Stimulated activated naive B cell treated with anti-CD40 and anti-IgM and Interleukin-4, amounts not matched to agents 10 μg/mL and 1 μg/mL and 100 μg/mL, for 72 hours (primary cell): ENCODE results near the gene ZNF101.
"Not testable (repeated sequence)": the region's sequence is repeated elsewhere in the genome, so short reads cannot be mapped to it uniquely, and the experiment has no call there.

Experiments
- ATAC-seq, 2 donors: fragments of 150-1000 bp; cut with Tn5 transposase; replicated peaks; 2 replicates each; pipeline ENCODE4 v1.10.0; 2021; ENCODE audit warnings: moderate library complexity in 1 of 2
- DNase-seq: peaks from one replicate; pipeline ENCODE4 v3.0.0; 2021
- H3K27ac Mint-ChIP-seq: one replicate; pipeline ENCODE4 v1.8.0; 2022; ENCODE audit warnings: mild to moderate bottlenecking, mixed read lengths
- H3K27me3 Mint-ChIP-seq, 2 donors: one replicate each; pipeline ENCODE4 v1.8.0; 2022; ENCODE audit warnings: mixed read lengths in 2 of 2
- H3K36me3 Mint-ChIP-seq, 2 donors: one replicate each; pipeline ENCODE4 v1.8.0; 2022; ENCODE audit warnings: mixed read lengths in 2 of 2, mild to moderate bottlenecking in 1 of 2
- H3K4me1 Mint-ChIP-seq, 2 donors: one replicate each; pipeline ENCODE4 v1.8.0; 2022; ENCODE audit warnings: mixed read lengths in 2 of 2, mild to moderate bottlenecking in 1 of 2
- H3K4me3 Mint-ChIP-seq, 2 donors: one replicate each; pipeline ENCODE4 v1.8.0; 2022; ENCODE audit warnings: mild to moderate bottlenecking in 2 of 2, mixed read lengths in 2 of 2, moderate library complexity in 1 of 2
- H3K9me3 Mint-ChIP-seq, 2 donors: one replicate each; pipeline ENCODE4 v1.8.0; 2022; ENCODE audit warnings: mixed read lengths in 2 of 2, mild to moderate bottlenecking in 1 of 2

The ZNF101 gene

DNA sequence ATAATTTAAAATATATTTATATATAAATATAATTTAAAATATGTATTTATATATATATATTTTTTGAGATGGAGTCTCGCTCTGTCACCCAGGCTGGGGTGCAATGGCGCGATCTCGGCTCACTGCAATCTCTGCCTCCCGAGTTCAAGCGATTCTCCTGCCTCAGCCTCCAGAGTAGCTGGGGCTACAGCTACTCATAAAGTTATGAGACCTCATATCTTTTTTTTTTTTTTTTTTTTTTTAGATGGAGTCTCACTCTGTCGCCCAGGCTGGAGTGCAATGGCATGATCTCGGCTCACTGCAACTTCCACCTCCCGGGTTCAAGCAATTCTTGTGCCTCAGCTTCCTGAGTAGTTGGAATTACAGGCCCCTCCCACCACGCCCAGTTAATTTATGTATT is 20.4 kb downstream of the ZNF101 start:
- not testable (repeated sequence) for DNase-seq, H3K27ac Mint-ChIP-seq, H3K27me3 Mint-ChIP-seq, H3K4me3 Mint-ChIP-seq, H3K9me3 Mint-ChIP-seq, H3K4me1 Mint-ChIP-seq
- peaks cover 18 to 29% of the 10 kb centered on the region in 2 donors for H3K36me3 Mint-ChIP-seq
- peak in 1 of 2 donors; percentile 30 for ATAC-seq

DNA sequence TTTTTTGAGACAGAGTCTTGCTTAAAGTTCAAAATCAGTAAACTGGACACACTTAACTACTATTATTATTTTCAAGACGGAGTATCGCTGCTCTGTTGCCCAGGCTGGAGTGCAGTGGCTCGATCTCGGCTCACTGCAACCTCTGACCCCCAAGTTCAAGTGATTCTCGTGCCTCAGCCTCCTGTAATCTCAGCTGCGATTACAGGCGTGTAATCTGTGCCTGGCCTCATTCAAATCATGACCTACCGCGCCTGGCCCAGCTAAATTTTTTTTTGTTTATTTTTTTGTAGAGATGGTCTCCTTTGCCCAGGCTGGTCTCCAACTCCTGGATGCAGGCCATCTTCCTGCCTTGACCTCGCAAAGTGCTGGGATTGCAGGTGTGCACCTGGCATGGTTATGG is 23.0 kb downstream of the ZNF101 start:
- no peak overlapping the region for H3K4me3 Mint-ChIP-seq
- no peak for DNase-seq
- no peak for ATAC-seq
- no peak overlapping the region for H3K27ac Mint-ChIP-seq
- H3K9me3 Mint-ChIP-seq, result peaks cover 0 to 2% of the 10 kb centered on the region in 2 donors
- H3K27me3 Mint-ChIP-seq, result no peaks in the 10 kb centered on the region
- no peaks in the 10 kb centered on the region for H3K4me1 Mint-ChIP-seq
- peaks cover 8 to 10% of the 10 kb centered on the region in 2 donors for H3K36me3 Mint-ChIP-seq

DNA sequence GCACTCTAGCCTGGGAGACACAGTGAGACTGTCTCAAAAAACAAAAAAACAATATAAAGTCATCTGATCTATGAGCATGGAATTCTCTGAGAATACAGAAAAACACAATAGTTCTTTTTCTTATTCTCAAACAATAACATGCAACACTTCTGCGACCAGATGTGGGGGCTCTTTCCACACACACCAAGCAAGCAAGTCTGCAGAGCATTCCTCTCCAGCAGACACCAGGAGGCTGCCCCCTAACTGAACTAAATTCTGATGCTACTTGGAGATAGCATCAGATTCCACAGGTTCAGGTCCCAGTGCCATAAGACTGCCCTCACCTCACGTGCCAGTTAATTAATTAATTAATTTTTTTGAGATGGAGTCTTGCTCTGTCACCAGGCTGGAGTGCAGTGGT is 27.7 kb downstream of the ZNF101 start:
- ATAC-seq (no peak), DNase-seq (no peak)
- H3K27me3 Mint-ChIP-seq, result no peaks in the 10 kb centered on the region
- H3K4me1 Mint-ChIP-seq, result no peaks in the 10 kb centered on the region
- peaks cover 0 to 10% of the 10 kb centered on the region in 2 donors for H3K9me3 Mint-ChIP-seq
- H3K4me3 Mint-ChIP-seq, result no peak overlapping the region
- no peak overlapping the region for H3K27ac Mint-ChIP-seq
- H3K36me3 Mint-ChIP-seq, result peaks cover 14 to 15% of the 10 kb centered on the region in 2 donors

DNA sequence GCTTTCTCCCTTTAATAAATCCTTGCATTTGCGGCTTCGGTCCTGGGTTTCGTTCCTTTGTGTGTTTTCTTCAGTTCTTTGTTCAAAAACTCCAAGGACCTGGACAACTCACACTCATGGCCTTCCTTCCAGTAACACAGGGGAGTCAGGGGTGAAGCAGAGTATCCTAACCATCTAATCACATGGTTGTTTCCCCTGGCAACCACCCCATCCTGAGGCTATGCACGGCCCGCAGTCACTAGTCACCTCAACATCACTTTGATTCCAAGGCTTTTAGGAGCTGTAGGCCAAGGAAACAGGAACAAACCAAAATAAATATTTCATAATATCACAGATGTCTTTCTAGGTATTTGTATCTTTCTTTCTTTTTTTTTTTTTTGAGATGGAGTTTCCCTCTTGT is 28.9 kb downstream of the ZNF101 start:
- H3K4me1 Mint-ChIP-seq, result no peaks in the 10 kb centered on the region
- H3K36me3 Mint-ChIP-seq, result peaks cover 18 to 19% of the 10 kb centered on the region in 2 donors
- H3K4me3 Mint-ChIP-seq, result no peak overlapping the region
- ATAC-seq (no peak), DNase-seq (no peak)
- no peaks in the 10 kb centered on the region for H3K27me3 Mint-ChIP-seq
- no peak overlapping the region for H3K27ac Mint-ChIP-seq
- peaks cover 4 to 12% of the 10 kb centered on the region in 2 donors for H3K9me3 Mint-ChIP-seq

- H3K36me3 Mint-ChIP-seq, result peaks cover 45 to 46% of the 10 kb centered on the region in 2 donors
- H3K4me3 Mint-ChIP-seq, H3K27ac Mint-ChIP-seq, ATAC-seq, H3K27me3 Mint-ChIP-seq, DNase-seq, H3K4me1 Mint-ChIP-seq: not testable (repeated sequence)
- H3K9me3 Mint-ChIP-seq, result peaks cover 4 to 12% of the 10 kb centered on the region in 2 donors
Measured at GRCh38 chr19:19700493-19700892, 31.9 kb downstream of the ZNF101 start.

- Mint-ChIP-seq H3K4me3 (no peak overlapping the region), H3K36me3 (peaks cover 74 to 83% of the 10 kb centered on the region in 2 donors), H3K9me3 (peaks cover 8 to 25% of the 10 kb centered on the region in 2 donors), H3K27ac (no peak overlapping the region), H3K27me3 (no peaks in the 10 kb centered on the region), H3K4me1 (no peaks in the 10 kb centered on the region)
- ATAC-seq (no peak), DNase-seq (no peak)
Measured at GRCh38 chr19:19704836-19705235, 36.2 kb downstream of the ZNF101 start.

- H3K4me3 Mint-ChIP-seq, result no peak overlapping the region
- ATAC-seq (no peak), DNase-seq (no peak)
- no peak overlapping the region for H3K27ac Mint-ChIP-seq
- no peaks in the 10 kb centered on the region for H3K27me3 Mint-ChIP-seq
- H3K4me1 Mint-ChIP-seq, result no peaks in the 10 kb centered on the region
- peaks cover 5 to 24% of the 10 kb centered on the region in 2 donors for H3K9me3 Mint-ChIP-seq
- H3K36me3 Mint-ChIP-seq, result peaks cover 74 to 92% of the 10 kb centered on the region in 2 donors
Measured at GRCh38 chr19:19710506-19710905, 41.9 kb downstream of the ZNF101 start.

DNA sequence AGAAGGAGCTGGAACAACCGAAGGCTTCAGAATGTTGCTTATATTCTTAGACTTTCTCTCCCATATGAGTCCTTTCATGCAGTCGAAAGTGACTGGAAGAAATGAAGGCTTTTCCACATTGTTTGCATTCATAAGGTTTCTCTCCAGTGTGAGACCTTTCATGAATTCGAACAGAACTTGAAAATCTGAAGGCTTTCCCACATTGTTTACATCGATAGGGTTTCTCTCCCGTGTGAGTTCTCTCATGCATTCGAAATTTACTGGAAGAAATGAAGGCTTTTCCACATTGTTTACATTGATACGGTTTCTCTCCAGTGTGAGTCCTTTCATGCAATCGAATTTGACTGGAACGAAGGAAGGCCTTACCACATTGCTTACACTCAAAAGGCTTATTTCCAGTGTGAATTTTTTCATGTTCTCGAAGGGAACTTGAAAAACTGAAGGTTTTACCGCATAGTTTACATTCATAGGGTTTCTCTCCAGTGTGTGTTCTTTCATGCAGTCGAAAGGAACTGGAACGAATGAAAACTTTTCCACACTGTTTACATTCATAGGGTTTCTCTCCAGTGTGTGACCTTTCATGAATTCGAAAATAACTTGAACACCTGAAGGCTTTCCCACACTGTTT is 42.8 kb downstream of the ZNF101 start:
- ATAC-seq (no peak), DNase-seq (no peak)
- no peaks in the 10 kb centered on the region for H3K4me1 Mint-ChIP-seq
- peaks cover 5 to 23% of the 10 kb centered on the region in 2 donors for H3K9me3 Mint-ChIP-seq
- H3K27me3 Mint-ChIP-seq, result no peaks in the 10 kb centered on the region
- H3K4me3 Mint-ChIP-seq, result no peak overlapping the region
- H3K27ac Mint-ChIP-seq, result no peak overlapping the region
- H3K36me3 Mint-ChIP-seq, result peaks cover 73 to 91% of the 10 kb centered on the region in 2 donors

DNA sequence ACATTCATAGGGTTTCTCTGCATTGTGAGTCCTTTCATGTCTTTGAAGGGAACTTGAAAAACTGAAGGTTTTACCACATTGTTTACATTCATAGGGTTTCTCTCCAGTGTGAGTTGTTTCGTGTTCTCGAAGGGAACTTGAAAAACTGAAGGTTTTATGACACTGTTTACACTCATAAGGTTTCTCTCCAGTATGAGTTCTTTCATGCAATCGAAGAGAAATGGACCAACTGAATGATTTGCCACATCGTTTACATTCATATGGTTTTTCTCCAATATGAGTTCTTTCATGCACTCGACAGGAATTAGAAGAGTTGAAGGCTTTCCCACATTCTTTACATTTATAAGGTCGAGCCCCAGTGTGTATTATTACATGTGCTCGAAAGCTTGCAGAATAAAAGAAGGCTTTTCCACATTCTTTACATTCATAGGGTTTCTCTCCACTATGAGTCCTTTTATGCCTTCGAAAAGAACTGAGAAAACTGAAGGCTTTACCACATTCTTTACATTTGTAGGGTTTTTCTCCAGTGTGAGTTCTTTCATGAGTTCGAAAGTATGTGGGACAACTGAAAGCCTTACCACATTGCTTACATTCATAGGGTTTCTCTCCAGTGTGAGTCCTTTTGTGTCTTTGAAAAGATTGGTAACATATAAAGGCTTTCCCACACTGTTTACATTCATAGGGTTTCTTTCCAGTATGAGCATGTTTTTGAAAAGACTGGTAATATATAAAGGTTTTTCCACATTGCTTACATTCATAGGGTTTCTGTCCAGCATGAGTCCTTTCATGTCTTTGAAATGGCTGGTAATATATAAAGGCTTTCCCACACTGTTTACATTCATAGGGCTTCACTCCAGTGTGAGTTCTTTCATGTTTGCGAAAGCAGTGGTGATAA is 43.5 kb downstream of the ZNF101 start:
- H3K36me3 Mint-ChIP-seq, result peaks cover 74 to 91% of the 10 kb centered on the region in 2 donors
- ATAC-seq, result no peak
- H3K9me3 Mint-ChIP-seq, result peaks cover 8 to 24% of the 10 kb centered on the region in 2 donors
- no peak overlapping the region for H3K27ac Mint-ChIP-seq
- no peaks in the 10 kb centered on the region for H3K4me1 Mint-ChIP-seq
- no peak overlapping the region for H3K4me3 Mint-ChIP-seq
- no peaks in the 10 kb centered on the region for H3K27me3 Mint-ChIP-seq
- DNase-seq, result no peak

DNA sequence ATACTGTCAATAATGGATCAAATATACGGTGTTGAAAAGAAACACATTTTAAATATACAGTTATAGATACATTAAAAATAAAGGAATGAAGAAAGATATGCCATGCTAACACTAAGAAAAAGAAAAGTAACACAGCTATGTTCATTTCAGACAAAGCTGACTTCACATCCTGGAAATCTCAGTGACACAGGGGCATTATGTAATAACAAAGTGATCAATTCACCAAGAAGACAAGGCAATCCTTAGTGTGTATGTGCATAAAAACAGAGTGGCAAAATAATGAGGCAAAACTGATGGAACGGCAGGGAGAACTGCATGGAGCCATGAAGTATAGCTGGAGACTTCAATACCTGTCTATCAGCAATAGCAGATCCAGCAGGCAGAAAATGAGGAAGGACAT is 51.2 kb downstream of the ZNF101 start:
- Mint-ChIP-seq H3K36me3 (peaks cover 61 to 80% of the 10 kb centered on the region in 2 donors), H3K27ac (no peak overlapping the region), H3K4me1 (peaks cover 3 to 8% of the 10 kb centered on the region in 2 donors), H3K4me3 (no peak overlapping the region), H3K9me3 (peaks cover 47 to 51% of the 10 kb centered on the region in 2 donors), H3K27me3 (no peaks in the 10 kb centered on the region)
- no peak for DNase-seq
- no peak for ATAC-seq

GRCh38 chr19:19721896-19722295 is 53.3 kb downstream of the ZNF101 start:
- ATAC-seq, result no peak
- no peak overlapping the region for H3K27ac Mint-ChIP-seq
- peaks cover 59 to 79% of the 10 kb centered on the region in 2 donors for H3K36me3 Mint-ChIP-seq
- H3K27me3 Mint-ChIP-seq, result no peaks in the 10 kb centered on the region
- peaks cover 48 to 51% of the 10 kb centered on the region in 2 donors for H3K9me3 Mint-ChIP-seq
- DNase-seq, result no peak
- H3K4me3 Mint-ChIP-seq, result no peak overlapping the region
- H3K4me1 Mint-ChIP-seq, result peaks cover 3 to 8% of the 10 kb centered on the region in 2 donors

- DNase-seq (peak; percentile 93), ATAC-seq (peak; percentile 99 to 100)
- H3K9me3 Mint-ChIP-seq, result no peaks in the 10 kb centered on the region
- peaks cover 9 to 26% of the 10 kb centered on the region in 2 donors for H3K4me1 Mint-ChIP-seq
- H3K4me3 Mint-ChIP-seq, result peak within 1 kb of the TSS; percentile 94 to 99
- H3K27me3 Mint-ChIP-seq, result no peaks in the 10 kb centered on the region
- H3K36me3 Mint-ChIP-seq, result peaks cover 29 to 36% of the 10 kb centered on the region in 2 donors
- H3K27ac Mint-ChIP-seq, result peak within 1 kb of the TSS; percentile 98
Measured at GRCh38 chr19:19732579-19733501, 64.2 kb downstream of the ZNF101 start, which contains the start of gene ZNF14. ZNF14 (minus strand) TSS chr19:19733112; CDS start chr19:19732958, 154 bp downstream.
